K562 (cell line): ENCODE data around the gene CCDC178.

ENCODE experiments used
- CTCF ChIP-seq, 3 experiments: IDR thresholded peaks in 2 of 3; conservative IDR thresholded peaks in 1 of 3; 2 replicates each; pipeline ENCODE4 v1.5.1; 2011 to 2012; ENCODE audit warnings: low read length in 3 of 3, mild to moderate bottlenecking in 3 of 3, control low read depth in 2 of 3, improper control_type of control experiment in 1 of 3, inconsistent platforms in 1 of 3, low read depth in 1 of 3, mixed read lengths in 1 of 3, moderate library complexity in 1 of 3; ENCODE audit not compliant: insufficient read depth in 2 of 3
- IRF1 ChIP-seq: sonication (generic); formaldehyde crosslinking; IDR thresholded peaks from 2 replicates; pipeline ENCODE4 v1.8.0; 2022; ENCODE audit warnings: missing genetic modification reagents, mild to moderate bottlenecking, borderline replicate concordance
- NRF1 ChIP-seq, 2 experiments: fragments of 450-650 bp; IDR thresholded peaks in 1 of 2; conservative IDR thresholded peaks in 1 of 2; 2 replicates each; pipeline ENCODE4 v1.6.1; 2014; ENCODE audit warnings: mild to moderate bottlenecking in 2 of 2
- PATZ1 ChIP-seq: fragments of 250-450 bp; sonication (Bioruptor Pico); IDR thresholded peaks from 2 replicates; pipeline ENCODE4 v1.5.0; 2020; ENCODE audit warnings: mild to moderate bottlenecking, borderline replicate concordance
- PCBP2 ChIP-seq: fragments of 200-400 bp; formaldehyde crosslinking; IDR thresholded peaks from 2 replicates; pipeline ENCODE4 v1.6.1; 2018; ENCODE audit warnings: low read length, low read depth, mild to moderate bottlenecking, moderate library complexity; ENCODE audit not compliant: poor library complexity, severe bottlenecking
- RAD21 ChIP-seq, 2 experiments: fragments of 250-450 bp in 1 of 2; fragments of 450-650 bp in 1 of 2; sonication (Bioruptor Pico) in 1 of 2; formaldehyde crosslinking in 1 of 2; IDR thresholded peaks in 1 of 2; conservative IDR thresholded peaks in 1 of 2; 2 replicates each; pipeline versions ENCODE4 v1.4.0 to v1.8.0; 2020 to 2022; ENCODE audit warnings: mild to moderate bottlenecking in 2 of 2, moderate library complexity in 1 of 2
- RBM39 ChIP-seq: fragments of 200-400 bp; formaldehyde crosslinking; optimal IDR thresholded peaks from 2 replicates; pipeline ENCODE3; 2018; ENCODE audit warnings: low read depth, low read length
- ZFP30 ChIP-seq: fragments of 250-450 bp; sonication (Bioruptor Pico); IDR thresholded peaks from 2 replicates; pipeline ENCODE4 v1.8.0; 2022; ENCODE audit warnings: moderate library complexity, mild to moderate bottlenecking, inconsistent platforms, borderline replicate concordance
- TF ChIP-seq, protein P1 (sequence below): fragments of 450-650 bp; conservative IDR thresholded peaks from 2 replicates; pipeline ENCODE4 v1.6.1; 2016; ENCODE audit warnings: missing genetic modification characterization, low read depth, mild to moderate bottlenecking, control low read depth, missing compliant biosample characterization

- TF ChIP-seq PATZ1 (CRISPR knock-in tag) (no peak), ZFP30 (CRISPR knock-in tag) (no peak), RAD21 (CRISPR knock-in tag; conservative IDR thresholded peaks at IDR 0.05 in 1 of 2, IDR thresholded peaks at IDR 0.05 in 1 of 2) (no peak), IRF1 (no peak), RBM39 (no peak), CTCF (IDR thresholded peaks at IDR 0.05 in 2 of 3, conservative IDR thresholded peaks at IDR 0.05 in 1 of 3; ENCODE audit: insufficient read depth in 2 of 3, low read depth in 1 of 3, low read length in 3 of 3) (no peak), NRF1 (conservative IDR thresholded peaks at IDR 0.05 in 1 of 2, IDR thresholded peaks at IDR 0.05 in 1 of 2) (no peak), PCBP2 (no peak)
- TF ChIP-seq, protein P1, sequence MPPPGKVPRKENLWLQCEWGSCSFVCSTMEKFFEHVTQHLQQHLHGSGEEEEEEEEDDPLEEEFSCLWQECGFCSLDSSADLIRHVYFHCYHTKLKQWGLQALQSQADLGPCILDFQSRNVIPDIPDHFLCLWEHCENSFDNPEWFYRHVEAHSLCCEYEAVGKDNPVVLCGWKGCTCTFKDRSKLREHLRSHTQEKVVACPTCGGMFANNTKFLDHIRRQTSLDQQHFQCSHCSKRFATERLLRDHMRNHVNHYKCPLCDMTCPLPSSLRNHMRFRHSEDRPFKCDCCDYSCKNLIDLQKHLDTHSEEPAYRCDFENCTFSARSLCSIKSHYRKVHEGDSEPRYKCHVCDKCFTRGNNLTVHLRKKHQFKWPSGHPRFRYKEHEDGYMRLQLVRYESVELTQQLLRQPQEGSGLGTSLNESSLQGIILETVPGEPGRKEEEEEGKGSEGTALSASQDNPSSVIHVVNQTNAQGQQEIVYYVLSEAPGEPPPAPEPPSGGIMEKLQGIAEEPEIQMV (tag): no peak
Observed at GRCh38 chr18:33052886-33053285, 387.6 kb downstream of the CCDC178 start.
